CD4-positive, alpha-beta T cell (primary cell): ENCODE results near the gene SULT1A2. TPM values are rescaled to one million over a fixed set of nuclear protein-coding genes. Genes with fewer than 3 reads are reported as not detected.
A peak's percentile ranks its signal among the peaks of the same experiment; 100 is the strongest.
"Not testable (repeated sequence)": the region's sequence is repeated elsewhere in the genome, so short reads cannot be mapped to it uniquely, and the experiment has no call there.

Experiments
- ATAC-seq: fragments of 200-7000 bp; cut with Tn5 transposase; one replicate; pipeline ENCODE4 v1.10.0; 2022; ENCODE audit warnings: mild to moderate bottlenecking; ENCODE audit not compliant: poor library complexity
- CTCF ChIA-PET: fragments of 350-600 bp; sonication (Branson Sonifier 250); formaldehyde crosslinking; loops from one replicate; lab custom pipeline; 2021; ENCODE audit warnings: antibody characterized with exemption, inconsistent platforms; lab: Charles Lee
- POLR2A ChIA-PET: fragments of 350-600 bp; sonication (Branson Sonifier 250); formaldehyde crosslinking; loops from one replicate; lab custom pipeline; 2021; ENCODE audit warnings: antibody characterized with exemption, inconsistent platforms; lab: Charles Lee
- DNase-seq, 14 experiments: peaks; one replicate each; pipeline ENCODE4 v3.0.0-alpha.2; 2013 to 2020; ENCODE audit warnings: mixed read lengths in 2 of 14
- H3K27ac ChIP-seq, 2 donors: one replicate each; pipeline versions ENCODE4 v1.5.1 to v1.7.0; 2013; ENCODE audit warnings: low read length in 2 of 2, low read depth in 1 of 2, mild to moderate bottlenecking in 1 of 2
- H3K27me3 ChIP-seq, 2 experiments: 1 replicate in 1 of 2; 2 replicates in 1 of 2; pipeline versions ENCODE4 v1.6.1 to v1.7.0; 2013; ENCODE audit warnings: low read length in 2 of 2, control low read depth in 1 of 2, mild to moderate bottlenecking in 1 of 2, moderate library complexity in 1 of 2; ENCODE audit not compliant: insufficient read depth in 2 of 2, control insufficient read depth in 1 of 2
- H3K36me3 ChIP-seq: one replicate; pipeline ENCODE4 v1.6.1; 2013; ENCODE audit warnings: low read length, control low read depth; ENCODE audit not compliant: insufficient read depth
- H3K4me1 ChIP-seq: one replicate; pipeline ENCODE4 v1.6.1; 2013; ENCODE audit warnings: low read length, control low read depth; ENCODE audit not compliant: insufficient read depth
- H3K4me3 ChIP-seq: one replicate; pipeline ENCODE4 v1.5.1; 2013; ENCODE audit warnings: mild to moderate bottlenecking, low read length, moderate library complexity
- H3K9me3 ChIP-seq, 2 experiments: 1 replicate in 1 of 2; 2 replicates in 1 of 2; pipeline versions ENCODE4 v1.6.1 to v1.7.0; 2013; ENCODE audit warnings: low read length in 2 of 2, mild to moderate bottlenecking in 2 of 2, control low read depth in 1 of 2, moderate library complexity in 1 of 2; ENCODE audit not compliant: control insufficient read depth in 1 of 2, insufficient read depth in 1 of 2
- H3K27ac Mint-ChIP-seq: one replicate; pipeline ENCODE4 v1.8.0; 2020; ENCODE audit warnings: mixed read lengths
- H3K27me3 Mint-ChIP-seq: one replicate; pipeline ENCODE4 v1.8.0; 2021; ENCODE audit warnings: mixed read lengths
- H3K36me3 Mint-ChIP-seq: one replicate; pipeline ENCODE4 v1.8.0; 2021; ENCODE audit warnings: low read depth, mixed read lengths
- H3K4me1 Mint-ChIP-seq: one replicate; pipeline ENCODE4 v1.8.0; 2021; ENCODE audit warnings: low read depth, mixed read lengths
- H3K4me3 Mint-ChIP-seq: one replicate; pipeline ENCODE4 v1.8.0; 2020; ENCODE audit warnings: mild to moderate bottlenecking, mixed read lengths
- H3K9me3 Mint-ChIP-seq: one replicate; pipeline ENCODE4 v1.8.0; 2020; ENCODE audit warnings: mixed read lengths
- intact Hi-C, 2 experiments: fragments of 100-400 bp; cut with DNase I in 1 of 2; cut with micrococcal nuclease in 1 of 2; formaldehyde crosslinking; loops; one replicate each; pipeline versions ENCODE4 v1.15.1 to v1.9.0; 2023 to 2025; cut with DNase I, micrococcal nuclease
- total RNA-seq, 174 experiments: library from RNA in 2 of 174; stranded (reverse) in 2 of 174; gene quantifications; one replicate each; pipeline ENCODE4 v1.2.3 and lab custom pipeline; 2021 to 2026
- TF ChIP-seq, protein P1 (sequence below): fragments of 200-600 bp; IDR thresholded peaks from one replicate; pipeline ENCODE4 v1.8.0; 2022; ENCODE audit warnings: antibody characterized with exemption, mild to moderate bottlenecking

SULT1A2 gene
- total RNA-seq, 2 experiments from 2014 or later: 0.19 to 0.45 TPM

DNA sequence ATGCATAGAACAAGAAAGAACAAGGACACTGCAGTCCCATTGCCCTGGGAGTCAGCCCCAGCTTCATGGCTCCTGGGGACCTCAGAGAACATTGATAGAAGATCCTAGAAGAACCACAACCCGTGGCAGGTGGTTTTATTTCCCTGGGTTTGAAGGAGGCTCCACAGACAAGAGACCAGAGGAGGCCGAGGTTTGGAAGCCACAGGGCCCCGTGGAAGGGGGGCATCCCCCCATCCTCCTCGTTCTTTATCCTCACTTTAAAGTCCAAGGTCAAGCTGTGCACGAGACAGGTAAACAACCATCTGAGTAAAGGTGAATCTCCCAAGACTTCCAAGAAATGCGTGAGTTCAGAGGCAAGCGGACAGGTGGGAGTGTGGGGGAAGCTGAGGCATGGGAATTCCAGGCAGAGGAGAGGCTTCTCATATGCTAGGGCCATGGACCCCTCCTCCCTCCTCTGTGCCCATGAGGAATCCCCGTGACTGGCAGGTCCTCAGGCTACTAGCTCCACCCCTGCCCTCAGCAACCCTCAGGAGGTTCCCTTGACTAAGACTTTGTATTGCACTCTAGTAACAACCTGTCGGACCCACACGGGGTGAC is 13.8 kb upstream of the SULT1A2 start:
- Mint-ChIP-seq H3K4me1 (peaks cover 15% of the 10 kb centered on the region), H3K4me3 (no peak overlapping the region), H3K36me3 (no peaks in the 10 kb centered on the region), H3K27me3 (no peaks in the 10 kb centered on the region), H3K9me3 (no peaks in the 10 kb centered on the region), H3K27ac (no peak overlapping the region)
- Histone ChIP-seq H3K27me3 (no peaks in the 10 kb centered on the region), H3K9me3 (no peaks in the 10 kb centered on the region), H3K4me1 (peaks cover 6% of the 10 kb centered on the region), H3K4me3 (no peak overlapping the region), H3K36me3 (no peaks in the 10 kb centered on the region), H3K27ac (no peak overlapping the region)
- intact Hi-C loops: loop anchor here in 1 of 2 experiments (10.0 kb wide), 1 partner anchor 56 kb away; the partner anchor contains the start of gene SGF29
- TF ChIP-seq, protein P1, sequence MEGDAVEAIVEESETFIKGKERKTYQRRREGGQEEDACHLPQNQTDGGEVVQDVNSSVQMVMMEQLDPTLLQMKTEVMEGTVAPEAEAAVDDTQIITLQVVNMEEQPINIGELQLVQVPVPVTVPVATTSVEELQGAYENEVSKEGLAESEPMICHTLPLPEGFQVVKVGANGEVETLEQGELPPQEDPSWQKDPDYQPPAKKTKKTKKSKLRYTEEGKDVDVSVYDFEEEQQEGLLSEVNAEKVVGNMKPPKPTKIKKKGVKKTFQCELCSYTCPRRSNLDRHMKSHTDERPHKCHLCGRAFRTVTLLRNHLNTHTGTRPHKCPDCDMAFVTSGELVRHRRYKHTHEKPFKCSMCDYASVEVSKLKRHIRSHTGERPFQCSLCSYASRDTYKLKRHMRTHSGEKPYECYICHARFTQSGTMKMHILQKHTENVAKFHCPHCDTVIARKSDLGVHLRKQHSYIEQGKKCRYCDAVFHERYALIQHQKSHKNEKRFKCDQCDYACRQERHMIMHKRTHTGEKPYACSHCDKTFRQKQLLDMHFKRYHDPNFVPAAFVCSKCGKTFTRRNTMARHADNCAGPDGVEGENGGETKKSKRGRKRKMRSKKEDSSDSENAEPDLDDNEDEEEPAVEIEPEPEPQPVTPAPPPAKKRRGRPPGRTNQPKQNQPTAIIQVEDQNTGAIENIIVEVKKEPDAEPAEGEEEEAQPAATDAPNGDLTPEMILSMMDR: no peak
- ATAC-seq (no peak), DNase-seq (no peak)
- POLR2A ChIA-PET: interaction anchor here (1.4 kb wide), 1 partner anchor 13 kb away, joined by 5 read pairs; no protein-coding TSS in a partner anchor
- CTCF ChIA-PET: interaction anchor here (0.6 kb wide), 1 partner anchor 453 kb away, joined by 3 read pairs; no protein-coding TSS in a partner anchor

DNA sequence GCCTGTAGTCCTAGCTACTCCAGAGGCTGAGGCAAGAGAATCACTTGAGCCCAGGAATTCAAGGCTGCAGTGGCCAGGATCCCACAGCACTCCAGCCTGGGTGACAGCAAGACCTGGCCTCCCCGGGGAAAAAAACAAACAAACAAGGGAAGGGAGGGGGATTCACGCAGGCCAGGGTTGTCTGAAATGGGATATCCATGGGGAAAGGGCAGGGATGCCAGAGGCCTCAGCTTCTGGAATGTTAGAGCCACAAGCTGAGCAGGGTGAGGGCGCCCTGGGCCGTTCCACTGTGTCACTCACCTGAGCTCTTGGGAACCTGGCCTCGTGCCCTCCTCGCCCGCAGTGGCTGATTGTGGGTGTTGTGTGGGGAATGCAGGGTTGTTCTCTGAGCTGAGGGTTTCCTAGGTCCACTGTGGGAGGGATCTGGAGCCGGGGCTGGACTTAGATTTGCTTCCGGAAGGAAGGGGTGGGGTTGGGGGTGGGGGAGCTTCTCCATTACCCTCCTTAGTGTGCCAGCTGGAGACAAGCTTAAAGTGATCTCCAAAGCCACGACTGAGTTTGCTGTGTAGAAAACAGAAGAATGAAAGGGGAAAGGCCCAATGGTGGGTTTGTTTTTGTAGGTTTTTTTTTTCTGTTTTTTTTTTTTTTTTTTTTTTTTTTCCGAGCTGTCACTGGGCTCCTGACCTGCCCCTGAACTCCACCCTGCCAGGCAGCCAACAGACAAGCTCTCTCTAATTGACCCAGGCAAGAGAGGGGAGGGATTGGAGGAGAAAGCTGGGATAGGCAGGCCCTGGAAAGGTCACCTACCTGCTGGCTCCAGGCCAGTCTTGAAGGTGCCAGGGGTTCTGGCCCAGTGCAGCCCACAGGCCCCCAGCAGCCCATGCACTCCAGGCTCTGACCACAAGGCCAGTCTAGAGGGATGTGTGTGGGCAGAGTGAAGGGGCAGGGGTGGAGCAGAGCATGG is 13.1 kb upstream of the SULT1A2 start, which contains the start of gene SULT1A1:
Gene SULT1A1 (minus strand): TSS at position 414 of the 964 bp plus-strand sequence. CDS start 1,189 bp downstream, outside the sequence.
- DNase-seq: peak in 3 of 14 experiments; percentile 8 to 17 (median 8)
- H3K27me3 Mint-ChIP-seq: no peaks in the 10 kb centered on the region
- H3K36me3 Mint-ChIP-seq: no peaks in the 10 kb centered on the region
- H3K27ac Mint-ChIP-seq: peak within 1 kb of the TSS; percentile 17
- no peaks in the 10 kb centered on the region for H3K27me3 ChIP-seq
- H3K4me1 ChIP-seq: peaks cover 6% of the 10 kb centered on the region
- no peak for ATAC-seq
- TF ChIP-seq, protein P1: no peak
- H3K4me1 Mint-ChIP-seq: peaks cover 15% of the 10 kb centered on the region
- no peak within 1 kb of the TSS for H3K27ac ChIP-seq
- intact Hi-C loops: loop anchor here in 1 of 2 experiments (10.0 kb wide), 1 partner anchor 55 kb away; the partner anchor contains the start of gene SGF29
- POLR2A ChIA-PET: interaction anchor here (0.6 to 1.4 kb wide), 3 partner anchors 14 to 118 kb away, joined by 3 to 5 read pairs (median 4); partner anchors contain the start of gene CLN3
- CTCF ChIA-PET: interaction anchor here (0.6 kb wide), 1 partner anchor 452 kb away, joined by 3 read pairs; no protein-coding TSS in a partner anchor
- H3K4me3 ChIP-seq: no peak within 1 kb of the TSS
- H3K9me3 ChIP-seq: no peaks in the 10 kb centered on the region
- no peaks in the 10 kb centered on the region for H3K9me3 Mint-ChIP-seq
- H3K36me3 ChIP-seq: no peaks in the 10 kb centered on the region
- no peak within 1 kb of the TSS for H3K4me3 Mint-ChIP-seq

DNA sequence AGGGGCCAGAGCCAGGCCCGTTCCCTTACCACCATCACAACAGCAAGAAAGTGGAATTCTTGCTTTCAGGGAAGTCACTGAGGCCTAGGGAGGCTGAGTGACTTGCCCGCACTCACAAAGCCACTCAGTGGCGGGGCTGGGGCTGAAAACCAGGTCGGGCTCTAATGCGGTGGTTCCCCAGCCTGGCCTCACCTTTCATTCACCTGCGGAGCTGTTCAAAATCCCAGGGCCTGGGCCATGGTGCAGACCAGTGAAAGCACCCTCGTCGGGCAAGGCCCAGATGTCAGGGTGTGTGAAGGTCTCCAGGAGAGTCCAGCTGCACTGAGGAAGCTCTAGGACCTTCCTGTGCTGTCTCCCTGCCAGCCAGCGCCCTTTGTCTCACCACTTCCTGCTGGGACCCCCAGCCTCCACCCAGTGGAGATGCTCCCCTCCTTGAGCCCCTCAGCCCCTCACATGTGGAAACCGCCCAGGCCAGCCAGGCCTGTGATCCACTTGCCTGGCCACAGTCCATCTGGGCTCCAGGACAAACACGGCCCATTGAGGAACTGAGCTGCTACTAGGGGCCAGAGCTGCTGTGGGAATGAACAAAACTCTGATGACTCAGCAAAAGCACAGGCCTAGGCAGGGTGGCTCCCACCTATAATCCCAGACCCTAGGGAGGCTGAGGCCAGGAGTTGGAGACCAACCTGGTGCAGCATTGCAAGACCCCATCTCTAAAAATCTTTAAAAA is 12.2 kb upstream of the SULT1A2 start:
- peak in 1 of 14 experiments; percentile 11 for DNase-seq

DNA sequence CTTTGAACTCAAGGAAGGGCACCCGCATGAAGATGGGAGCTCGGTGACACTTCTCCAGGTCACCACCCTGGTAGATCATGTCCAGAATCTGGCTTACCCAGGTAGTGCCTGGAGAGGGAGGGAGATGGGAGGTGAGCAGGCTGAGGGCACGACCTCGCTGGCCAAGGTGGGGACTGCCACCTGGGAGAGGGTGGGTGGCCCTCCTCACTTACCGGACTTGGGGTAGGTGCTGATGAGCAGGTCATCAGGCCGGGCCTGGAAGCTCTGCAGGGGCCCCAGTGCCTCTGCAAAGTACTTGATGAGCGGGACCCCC is 11.6 kb upstream of the SULT1A2 start:
- H3K9me3 Mint-ChIP-seq, H3K4me3 Mint-ChIP-seq, H3K9me3 ChIP-seq, H3K4me3 ChIP-seq, H3K27me3 ChIP-seq, POLR2A ChIA-PET, H3K27ac ChIP-seq, H3K27ac Mint-ChIP-seq, DNase-seq, H3K27me3 Mint-ChIP-seq, intact Hi-C loops, CTCF ChIA-PET, ATAC-seq, H3K36me3 Mint-ChIP-seq, H3K4me1 ChIP-seq, H3K36me3 ChIP-seq: not testable (repeated sequence)
- H3K4me1 Mint-ChIP-seq: peaks cover 15% of the 10 kb centered on the region

More for the DNA sequence above, 12.2 kb upstream of the SULT1A2 start:
- ATAC-seq, H3K9me3 ChIP-seq, intact Hi-C loops, H3K27me3 ChIP-seq, H3K4me3 ChIP-seq, CTCF ChIA-PET, H3K27ac ChIP-seq, H3K9me3 Mint-ChIP-seq, H3K27ac Mint-ChIP-seq, H3K27me3 Mint-ChIP-seq, H3K36me3 ChIP-seq, H3K4me1 ChIP-seq, H3K4me3 Mint-ChIP-seq, H3K36me3 Mint-ChIP-seq: not testable (repeated sequence)
- H3K4me1 Mint-ChIP-seq: peaks cover 15% of the 10 kb centered on the region
- POLR2A ChIA-PET: interaction anchor here (0.6 kb wide), 2 partner anchors 14 to 117 kb away, joined by 3 to 4 read pairs; partner anchors contain the start of gene CLN3
